NOMO-1 (cell line): ENCODE data around the gene NFKB1.

Source experiments
- DNase-seq, 2 experiments: peaks; one replicate each; lab custom pipeline; 2025; ENCODE audit not compliant: unreplicated experiment in 2 of 2; lab: John Stamatoyannopoulos, UW

NFKB1 gene

DNA sequence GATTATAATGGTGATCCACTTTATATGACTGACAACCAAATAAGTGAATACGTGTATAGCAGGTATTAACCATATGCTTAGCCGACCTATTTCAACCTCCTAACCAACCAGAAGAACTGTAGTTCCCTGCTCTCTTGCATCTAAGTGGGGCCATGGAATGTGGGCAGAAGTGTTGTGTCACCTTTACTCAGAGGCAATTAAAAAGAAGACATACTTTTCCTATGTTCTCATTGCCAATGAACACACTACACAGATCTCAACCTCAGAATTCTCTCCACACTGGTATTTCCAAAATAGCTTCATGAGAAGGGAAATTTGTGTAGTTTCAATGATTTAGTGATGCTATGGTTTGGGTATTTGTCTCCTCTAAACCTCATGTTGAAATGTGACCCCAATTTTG is 3.2 kb upstream of the NFKB1 start:
- DNase-seq, result no peak

DNA sequence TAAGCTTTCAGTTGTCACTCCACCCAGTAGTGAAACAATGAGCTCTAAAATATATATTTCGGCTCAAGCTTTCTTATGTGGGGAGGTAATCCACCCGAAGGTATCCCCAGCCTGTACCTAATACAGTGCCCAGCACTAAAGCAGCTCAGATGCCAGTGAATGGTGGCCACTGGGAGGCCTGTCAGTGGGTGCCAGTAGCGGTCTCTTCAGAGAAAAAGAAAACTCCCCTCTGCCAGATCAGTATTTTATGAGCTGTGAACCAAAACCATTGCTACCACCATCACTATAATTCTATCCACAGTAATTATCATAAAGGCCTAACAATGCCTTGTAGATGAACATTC is 835 bp upstream of the NFKB1 start:
- no peak for DNase-seq

DNA sequence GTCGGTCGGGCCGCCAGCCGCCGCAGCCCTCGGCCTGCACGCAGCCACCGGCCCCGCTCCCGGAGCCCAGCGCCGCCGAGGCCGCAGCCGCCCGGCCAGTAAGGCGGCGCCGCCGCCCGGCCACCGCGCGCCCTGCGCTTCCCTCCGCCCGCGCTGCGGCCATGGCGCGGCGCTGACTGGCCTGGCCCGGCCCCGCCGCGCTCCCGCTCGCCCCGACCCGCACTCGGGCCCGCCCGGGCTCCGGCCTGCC is 213 bp downstream of the NFKB1 start:
- no peak for DNase-seq

GRCh38 chr4:102502543-102502818 is 1.3 kb downstream of the NFKB1 start:
- no peak for DNase-seq

GRCh38 chr4:102503301-102503746 is 2.2 kb downstream of the NFKB1 start:
- peak in 1 of 2 experiments; percentile 48 for DNase-seq

DNA sequence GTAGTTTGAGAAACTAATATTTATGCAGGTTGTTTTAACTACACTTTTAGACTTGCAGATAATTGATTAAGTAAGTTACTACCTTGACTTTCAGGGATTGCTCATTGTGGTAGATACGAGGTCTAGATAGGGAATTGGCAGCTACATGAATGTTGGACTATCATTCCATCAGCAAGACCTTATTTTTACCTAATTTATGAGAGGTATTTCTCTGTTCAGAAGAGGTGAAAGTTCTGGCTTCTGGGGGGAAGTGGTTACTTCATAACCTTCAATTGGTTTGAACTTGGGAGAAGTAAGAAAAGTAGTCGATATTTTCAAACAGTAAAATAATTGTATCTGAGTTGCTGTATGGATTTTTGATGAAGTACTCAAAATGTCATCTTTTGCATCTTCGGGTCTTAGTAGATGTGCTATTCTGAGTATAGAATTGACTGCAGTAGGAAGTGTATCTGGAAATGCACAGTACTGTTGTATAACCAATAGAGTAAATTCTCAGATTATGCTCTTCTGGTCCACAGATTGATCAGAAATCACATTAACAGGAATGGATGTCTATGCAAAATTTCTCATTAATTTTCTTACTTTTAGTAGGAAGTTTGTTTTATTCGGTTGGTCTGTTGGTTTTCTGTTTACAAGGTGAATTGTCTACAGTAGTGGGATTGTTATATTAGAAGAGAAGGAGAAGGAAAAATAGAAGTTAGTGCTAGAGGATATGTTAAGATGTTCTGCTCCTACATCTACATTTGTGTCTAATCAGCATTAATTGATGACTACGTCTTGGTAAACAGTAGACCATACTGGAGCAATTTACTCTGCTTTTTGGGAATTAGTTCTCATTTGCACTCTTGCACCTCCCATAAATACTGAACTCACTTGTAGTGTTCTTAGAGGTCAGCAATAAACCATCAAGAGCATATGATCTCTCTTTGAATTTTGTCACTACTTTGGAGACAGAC is 3.0 kb downstream of the NFKB1 start:
- DNase-seq, result no peak

DNA sequence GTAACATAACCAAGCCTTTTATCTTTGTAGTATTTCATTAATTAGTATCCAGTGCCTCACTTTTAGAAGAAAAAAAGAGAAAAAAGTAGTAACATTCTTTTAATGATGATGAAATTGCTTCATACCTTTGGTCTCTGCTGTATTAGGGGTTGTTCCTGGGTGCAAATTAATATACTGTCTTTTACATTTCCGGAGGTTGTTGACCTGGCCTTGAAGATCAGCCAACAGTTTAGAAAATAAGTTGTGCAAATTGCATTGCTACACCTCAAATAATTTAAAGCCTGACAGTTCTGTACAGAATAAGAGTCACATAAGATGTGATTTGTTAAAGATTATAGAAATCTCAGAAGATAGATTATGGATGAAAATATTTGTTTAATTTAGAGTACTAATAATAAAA is 3.8 kb downstream of the NFKB1 start:
- no peak for DNase-seq

- DNase-seq, result no peak
Observed at GRCh38 chr4:102505708-102506107, 4.5 kb downstream of the NFKB1 start.

GRCh38 chr4:102506523-102506922 is 5.4 kb downstream of the NFKB1 start:
- DNase-seq, result no peak

GRCh38 chr4:102511830-102512605 is 10.9 kb downstream of the NFKB1 start:
- DNase-seq, result no peak

DNA sequence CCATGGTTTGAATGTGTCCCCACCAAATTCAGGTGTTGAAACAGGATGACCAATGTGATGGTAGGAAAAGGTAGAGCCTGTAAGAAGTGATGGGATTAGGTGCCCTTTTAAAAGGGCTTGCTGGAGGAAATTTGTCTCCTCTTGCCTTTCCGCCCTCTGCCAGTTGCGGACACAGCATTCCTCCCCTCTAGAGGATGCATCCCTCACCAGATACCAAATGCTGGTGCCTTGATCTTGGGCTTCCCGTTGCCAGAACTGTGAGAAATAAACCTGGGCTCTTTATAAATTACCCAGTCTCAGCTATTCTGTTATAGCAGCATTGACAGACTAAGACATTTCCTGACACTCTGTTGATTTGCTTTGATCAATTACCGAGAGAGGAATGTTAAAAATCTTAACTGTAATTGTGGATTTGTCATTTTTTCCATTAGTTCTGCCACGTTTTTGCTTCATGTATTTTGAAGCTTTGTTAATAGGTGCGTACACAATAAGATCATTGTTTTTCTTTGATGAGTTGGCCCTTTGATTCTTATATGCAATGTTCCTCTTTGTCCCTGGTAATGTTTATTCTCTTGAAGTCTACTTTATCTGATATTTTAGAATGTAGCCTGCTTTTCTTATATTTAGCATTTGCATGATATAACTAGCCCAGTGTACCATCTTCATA is 13.3 kb downstream of the NFKB1 start:
- no peak for DNase-seq

GRCh38 chr4:102517753-102518152 is 16.6 kb downstream of the NFKB1 start:
- no peak for DNase-seq

DNA sequence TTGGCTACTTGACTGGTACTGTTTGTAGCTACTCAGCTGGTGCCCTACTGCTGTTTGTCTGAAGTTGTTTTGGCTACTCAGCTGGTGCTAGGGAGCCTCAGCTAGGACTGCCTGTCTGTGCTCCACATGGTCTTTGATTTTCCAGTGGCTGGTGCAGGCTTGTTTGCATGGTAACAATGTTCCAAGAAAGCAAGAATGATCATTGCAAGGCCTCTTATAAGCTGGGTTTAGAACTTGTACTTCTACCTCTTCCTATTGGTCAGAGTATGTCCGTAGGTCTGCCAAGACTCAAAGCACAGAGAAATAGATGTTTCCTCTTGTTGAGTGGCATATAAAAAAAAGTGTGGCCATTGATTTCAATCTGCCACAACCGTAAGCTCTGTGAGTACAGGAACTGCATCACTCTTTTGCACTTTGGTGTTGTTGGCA is 17.6 kb downstream of the NFKB1 start:
- DNase-seq, result no peak

DNA sequence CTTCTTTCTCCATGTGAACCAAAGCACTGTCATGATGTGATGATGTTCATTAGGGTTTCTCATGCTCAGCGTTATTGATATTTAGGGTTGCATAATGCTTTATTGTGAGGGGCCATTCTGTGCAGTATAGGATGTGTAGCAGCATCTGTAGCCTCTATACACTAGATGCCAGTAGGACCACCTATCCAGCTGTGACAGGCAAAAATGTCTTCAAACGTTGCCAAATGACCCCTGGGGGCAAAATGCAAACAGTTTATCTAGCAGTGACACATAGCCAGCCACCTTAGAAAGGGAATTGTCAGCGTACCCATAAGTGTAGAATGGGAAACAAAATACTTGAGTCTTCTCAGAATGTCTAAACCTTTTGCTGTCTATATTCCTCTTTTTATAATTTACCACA is 18.8 kb downstream of the NFKB1 start:
- no peak for DNase-seq

DNA sequence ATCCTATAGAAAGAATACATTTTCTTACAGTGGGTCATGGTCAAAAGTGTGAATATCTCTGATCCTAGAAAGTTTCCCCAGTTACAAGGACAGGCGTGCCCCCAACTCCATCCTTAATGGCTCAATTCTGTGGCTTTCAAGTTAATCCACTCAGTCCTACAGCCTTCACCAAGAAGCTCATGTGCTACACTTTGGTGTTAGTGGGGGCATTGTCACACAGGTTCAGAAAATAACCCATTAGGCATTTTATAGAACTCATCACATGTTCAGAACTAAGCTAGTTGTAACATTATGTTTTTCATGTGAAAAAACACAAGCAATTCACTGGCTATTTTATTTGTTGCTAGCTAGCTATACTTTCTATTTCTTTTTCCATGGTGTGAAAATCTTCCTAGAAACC is 20.4 kb downstream of the NFKB1 start:
- DNase-seq, result no peak

DNA sequence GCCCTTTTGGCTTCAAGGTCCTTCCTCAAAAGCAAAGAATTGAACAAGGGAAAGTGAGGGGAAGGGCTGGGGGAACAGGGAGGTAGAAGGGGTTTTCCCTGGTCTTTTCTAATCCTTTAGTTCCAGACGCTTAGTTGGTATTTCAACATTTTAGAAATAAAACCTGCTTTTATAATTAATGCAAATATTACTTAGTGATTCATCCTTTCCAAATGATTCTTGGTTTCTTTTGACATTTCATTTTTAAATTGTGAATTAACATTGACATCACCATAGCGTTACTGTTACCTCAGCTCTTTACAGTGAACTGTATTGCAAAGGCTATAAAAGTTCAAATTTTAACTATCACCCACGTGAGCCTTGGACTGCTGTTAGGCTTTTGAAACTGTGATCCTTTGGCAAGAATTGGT is 20.9 kb downstream of the NFKB1 start:
- no peak for DNase-seq

DNA sequence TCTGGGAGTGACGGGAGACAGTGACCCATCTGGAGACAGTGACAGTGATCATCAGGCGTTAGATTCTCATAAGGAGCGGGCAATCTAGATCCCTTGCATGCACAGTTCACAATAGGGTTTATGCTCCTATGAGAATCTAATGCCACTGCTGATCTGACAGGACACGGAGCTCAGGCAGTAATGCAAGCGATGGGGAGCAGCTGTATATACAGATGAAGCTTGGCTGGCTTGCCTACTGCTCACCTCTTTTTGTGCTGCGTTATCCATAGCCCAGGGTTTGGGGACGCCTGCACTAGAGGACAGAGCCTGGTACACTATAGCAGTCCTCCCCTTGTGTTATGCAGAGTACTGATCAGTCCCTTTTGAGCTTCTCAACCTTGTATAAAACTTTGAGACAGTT is 23.5 kb downstream of the NFKB1 start:
- no peak for DNase-seq

DNA sequence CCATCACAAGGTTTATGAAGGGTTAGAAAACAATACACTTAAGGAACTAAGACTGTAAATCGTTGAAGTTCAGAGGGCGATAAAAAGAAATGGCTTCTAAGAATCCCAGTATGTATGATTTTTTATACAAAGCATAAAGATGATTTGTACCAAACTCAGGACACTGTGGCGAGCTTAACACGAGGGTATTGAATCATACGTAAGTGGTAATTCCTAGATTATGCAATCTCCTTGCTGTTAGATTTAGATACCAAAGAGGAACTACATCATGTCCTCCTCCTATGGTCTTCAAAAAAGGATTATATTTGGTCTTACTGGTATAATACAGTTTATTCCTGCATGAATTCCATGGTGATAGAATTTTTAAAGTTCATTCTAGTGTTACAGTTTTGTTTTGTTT is 23.9 kb downstream of the NFKB1 start:
- peak; percentile 4 to 86 for DNase-seq

GRCh38 chr4:102525504-102525903 is 24.3 kb downstream of the NFKB1 start:
- no peak for DNase-seq

DNA sequence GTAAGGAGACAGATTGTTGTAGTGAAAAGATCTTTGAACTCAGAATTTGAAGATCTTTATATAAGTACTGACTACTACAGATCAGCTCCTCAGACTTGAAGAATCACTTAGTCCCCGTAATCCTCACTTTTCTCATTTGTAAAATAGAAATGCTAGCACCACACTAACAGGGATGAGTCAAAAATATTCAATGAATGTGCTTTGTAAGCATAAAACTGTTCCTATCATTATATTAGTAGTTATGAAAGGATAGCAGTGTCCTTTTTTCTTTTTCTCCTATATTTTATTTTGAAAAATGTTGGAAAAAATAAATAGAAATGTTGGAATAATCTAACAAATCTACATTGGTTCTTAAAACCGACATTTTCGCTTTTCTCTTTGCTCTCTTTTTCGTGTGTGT is 25.4 kb downstream of the NFKB1 start:
- no peak for DNase-seq

DNA sequence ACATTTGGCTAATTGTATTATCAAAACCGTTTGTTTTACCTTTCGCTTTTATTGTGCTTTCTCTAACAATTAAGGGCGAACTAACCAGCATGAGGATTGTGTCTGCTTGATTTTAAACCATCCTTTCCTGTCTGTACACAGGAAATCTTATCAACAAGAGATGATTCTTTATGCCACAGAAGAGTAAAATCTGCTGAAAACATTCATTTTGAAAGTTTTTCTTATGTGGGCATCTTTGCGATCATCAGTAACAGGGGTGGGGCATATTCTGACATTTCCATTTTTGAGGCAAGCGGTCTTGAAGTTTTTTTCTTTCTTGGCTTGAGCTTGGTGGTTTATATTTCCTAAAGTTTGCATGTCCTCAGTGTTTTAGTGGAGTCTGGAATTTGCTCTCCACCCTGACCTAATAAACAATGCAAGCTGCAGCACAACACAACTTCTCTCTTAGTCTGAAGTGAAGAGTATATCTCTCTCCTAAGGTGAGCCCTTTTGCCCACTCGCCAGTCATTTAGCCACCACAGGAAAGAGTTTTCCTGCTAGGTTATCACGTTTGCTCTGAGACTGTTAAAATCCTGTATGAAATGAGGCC is 26.6 kb downstream of the NFKB1 start:
- DNase-seq, result no peak

GRCh38 chr4:102529977-102530376 is 28.8 kb downstream of the NFKB1 start:
- DNase-seq, result no peak
